ENCODE results near the gene INSRR.

GRCh38 chr1:156864796-156865195 is 5.9 kb upstream of the INSRR start:
- TF ChIP-seq, protein P1, sequence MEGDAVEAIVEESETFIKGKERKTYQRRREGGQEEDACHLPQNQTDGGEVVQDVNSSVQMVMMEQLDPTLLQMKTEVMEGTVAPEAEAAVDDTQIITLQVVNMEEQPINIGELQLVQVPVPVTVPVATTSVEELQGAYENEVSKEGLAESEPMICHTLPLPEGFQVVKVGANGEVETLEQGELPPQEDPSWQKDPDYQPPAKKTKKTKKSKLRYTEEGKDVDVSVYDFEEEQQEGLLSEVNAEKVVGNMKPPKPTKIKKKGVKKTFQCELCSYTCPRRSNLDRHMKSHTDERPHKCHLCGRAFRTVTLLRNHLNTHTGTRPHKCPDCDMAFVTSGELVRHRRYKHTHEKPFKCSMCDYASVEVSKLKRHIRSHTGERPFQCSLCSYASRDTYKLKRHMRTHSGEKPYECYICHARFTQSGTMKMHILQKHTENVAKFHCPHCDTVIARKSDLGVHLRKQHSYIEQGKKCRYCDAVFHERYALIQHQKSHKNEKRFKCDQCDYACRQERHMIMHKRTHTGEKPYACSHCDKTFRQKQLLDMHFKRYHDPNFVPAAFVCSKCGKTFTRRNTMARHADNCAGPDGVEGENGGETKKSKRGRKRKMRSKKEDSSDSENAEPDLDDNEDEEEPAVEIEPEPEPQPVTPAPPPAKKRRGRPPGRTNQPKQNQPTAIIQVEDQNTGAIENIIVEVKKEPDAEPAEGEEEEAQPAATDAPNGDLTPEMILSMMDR (IDR thresholded peaks at IDR 0.05), result no peak
- TF ChIP-seq EP300 (IDR thresholded peaks at IDR 0.05), result no peak

Measured in suprapubic skin (tissue), 3 donors.